ENCODE data around the gene CLSTN3.

Gene CLSTN3

GRCh38 chr12:7129872-7130691 is at the start of gene CLSTN3:
CLSTN3 (plus strand) TSS chr12:7130371; CDS start chr12:7130649, 278 bp downstream.
- DNase-seq = peak; percentile 92

- no peak for DNase-seq
Observed at GRCh38 chr12:7081037-7081436, 49.1 kb upstream of the CLSTN3 start.

- DNase-seq = no peak
Observed at GRCh38 chr12:7083125-7083524, 47.0 kb upstream of the CLSTN3 start.

- no peak for DNase-seq
Observed at GRCh38 chr12:7089196-7089871, 40.8 kb upstream of the CLSTN3 start.

- DNase-seq = no peak
Observed at GRCh38 chr12:7090222-7090998, 39.8 kb upstream of the CLSTN3 start.

GRCh38 chr12:7091171-7091570 is 39.0 kb upstream of the CLSTN3 start:
- no peak for DNase-seq

GRCh38 chr12:7091660-7092228 is 38.4 kb upstream of the CLSTN3 start:
- DNase-seq = no peak

- peak; percentile 75 for DNase-seq
Observed at GRCh38 chr12:7092229-7092985, 37.8 kb upstream of the CLSTN3 start, which contains the start of gene C1R. C1R (minus strand) TSS chr12:7092445; CDS start chr12:7092388, 57 bp downstream.

- no peak for DNase-seq
Observed at GRCh38 chr12:7092986-7093460, 37.1 kb upstream of the CLSTN3 start.

- no peak for DNase-seq
Observed at GRCh38 chr12:7093486-7093885, 36.7 kb upstream of the CLSTN3 start.

GRCh38 chr12:7093892-7094291 is 36.3 kb upstream of the CLSTN3 start:
- no peak for DNase-seq

- no peak for DNase-seq
Observed at GRCh38 chr12:7096006-7096932, 33.9 kb upstream of the CLSTN3 start.

GRCh38 chr12:7096979-7097378 is 33.2 kb upstream of the CLSTN3 start:
- DNase-seq = no peak

GRCh38 chr12:7099290-7099996 is 30.7 kb upstream of the CLSTN3 start:
- no peak for DNase-seq

- no peak for DNase-seq
Observed at GRCh38 chr12:7100239-7100638, 29.9 kb upstream of the CLSTN3 start.

GRCh38 chr12:7101047-7101693 is 29.0 kb upstream of the CLSTN3 start:
- DNase-seq = no peak

GRCh38 chr12:7101694-7102131 is 28.5 kb upstream of the CLSTN3 start:
- DNase-seq = no peak

GRCh38 chr12:7102582-7102981 is 27.6 kb upstream of the CLSTN3 start:
- DNase-seq = no peak

GRCh38 chr12:7103837-7104584 is 26.2 kb upstream of the CLSTN3 start:
- DNase-seq = no peak
